GM10248 (cell line): ENCODE data around the gene CYTH3.

Experiments
- CTCF ChIA-PET: fragments of 300-600 bp; sonication (Branson Sonifier 250); formaldehyde crosslinking; extraction: SDS; loops from one replicate; lab custom pipeline; 2021; ENCODE audit warnings: antibody characterized with exemption; lab: Yijun Ruan, JAX
- POLR2A ChIA-PET: fragments of 350-650 bp; sonication (Branson Sonifier 250); formaldehyde crosslinking; extraction: SDS; loops from one replicate; lab custom pipeline; 2020; ENCODE audit warnings: antibody characterized with exemption; lab: Yijun Ruan, JAX
- DNase-seq: peaks from one replicate; pipeline ENCODE4 v3.0.0; 2012; ENCODE audit errors: extremely low spot score
- TF ChIP-seq, protein P1 (sequence below): IDR thresholded peaks from 2 replicates; pipeline ENCODE4 v1.5.1; 2012; ENCODE audit warnings: mild to moderate bottlenecking, low read depth; ENCODE audit errors: extremely low read depth, missing control alignments, control extremely low read depth

CYTH3 gene

DNA sequence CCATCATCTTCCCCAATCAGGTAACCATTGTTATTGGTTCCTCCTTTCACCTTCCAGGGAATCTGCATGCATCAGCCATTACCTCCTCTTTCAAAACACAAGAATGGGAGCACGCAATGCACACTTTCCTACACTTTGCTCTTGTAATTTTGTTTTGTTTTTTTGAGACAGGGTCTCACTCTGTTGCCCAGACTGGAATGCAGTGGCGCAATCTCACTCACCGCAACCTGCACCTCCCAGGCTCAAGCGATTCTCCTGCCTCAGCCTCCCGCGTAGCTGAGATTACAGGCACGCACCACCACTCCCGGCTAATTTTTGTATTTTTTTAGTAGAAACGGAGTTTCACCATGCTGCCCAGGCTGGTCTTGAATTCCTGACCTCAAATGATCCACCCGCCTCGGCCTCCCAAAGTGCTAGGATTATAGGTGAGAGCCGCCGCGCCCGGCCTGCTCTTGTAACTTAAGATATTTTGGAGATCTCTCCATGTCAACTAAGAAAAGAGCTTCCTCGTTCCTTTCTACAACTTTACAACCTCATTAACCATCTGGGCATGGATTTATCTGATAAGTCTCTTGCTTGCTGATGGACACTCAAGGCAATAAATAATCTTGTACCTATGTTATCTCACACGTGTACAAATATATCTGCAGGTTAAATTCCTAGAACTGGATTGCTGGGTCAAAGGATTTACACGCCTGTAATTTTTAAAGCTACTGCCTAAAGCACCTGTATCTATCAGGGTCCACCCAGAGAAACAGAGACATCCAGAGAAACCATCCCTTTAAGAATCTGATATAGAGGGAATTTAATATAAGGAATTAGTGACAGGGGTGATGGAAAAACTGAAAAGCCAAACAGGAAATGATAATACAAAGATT lies 4.2 kb downstream of the CYTH3 start:
- CTCF ChIA-PET, result interaction anchor here (1.2 to 4.3 kb wide), 2 partner anchors 10 to 56 kb away, joined by 3 to 28 read pairs; no protein-coding TSS in a partner anchor
- no peak for DNase-seq
- POLR2A ChIA-PET, result no interaction called here
- TF ChIP-seq, protein P1, sequence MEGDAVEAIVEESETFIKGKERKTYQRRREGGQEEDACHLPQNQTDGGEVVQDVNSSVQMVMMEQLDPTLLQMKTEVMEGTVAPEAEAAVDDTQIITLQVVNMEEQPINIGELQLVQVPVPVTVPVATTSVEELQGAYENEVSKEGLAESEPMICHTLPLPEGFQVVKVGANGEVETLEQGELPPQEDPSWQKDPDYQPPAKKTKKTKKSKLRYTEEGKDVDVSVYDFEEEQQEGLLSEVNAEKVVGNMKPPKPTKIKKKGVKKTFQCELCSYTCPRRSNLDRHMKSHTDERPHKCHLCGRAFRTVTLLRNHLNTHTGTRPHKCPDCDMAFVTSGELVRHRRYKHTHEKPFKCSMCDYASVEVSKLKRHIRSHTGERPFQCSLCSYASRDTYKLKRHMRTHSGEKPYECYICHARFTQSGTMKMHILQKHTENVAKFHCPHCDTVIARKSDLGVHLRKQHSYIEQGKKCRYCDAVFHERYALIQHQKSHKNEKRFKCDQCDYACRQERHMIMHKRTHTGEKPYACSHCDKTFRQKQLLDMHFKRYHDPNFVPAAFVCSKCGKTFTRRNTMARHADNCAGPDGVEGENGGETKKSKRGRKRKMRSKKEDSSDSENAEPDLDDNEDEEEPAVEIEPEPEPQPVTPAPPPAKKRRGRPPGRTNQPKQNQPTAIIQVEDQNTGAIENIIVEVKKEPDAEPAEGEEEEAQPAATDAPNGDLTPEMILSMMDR, result no peak

DNA sequence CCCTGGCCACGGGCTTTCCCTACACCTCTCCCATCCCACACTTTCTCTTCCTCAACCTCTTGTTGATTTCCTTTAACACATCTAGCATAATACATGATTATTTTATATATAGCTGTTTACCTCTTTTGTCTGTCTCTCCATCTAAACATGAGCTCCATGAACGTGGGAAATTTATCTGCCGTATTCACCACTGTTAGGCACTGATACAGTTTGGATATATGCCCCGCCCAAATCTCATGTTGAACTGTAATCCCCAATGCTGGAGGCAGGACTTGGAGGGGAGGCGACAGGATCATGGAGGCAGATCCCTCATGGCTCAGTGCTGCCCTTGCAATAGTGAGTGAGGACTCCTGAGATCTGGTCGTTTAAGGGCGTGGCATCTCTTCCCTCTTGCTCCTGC lies 5.7 kb downstream of the CYTH3 start:
- POLR2A ChIA-PET, result no interaction called here
- CTCF ChIA-PET, result interaction anchor here (1.1 to 1.4 kb wide), 4 partner anchors 9 to 57 kb away, joined by 3 to 4 read pairs (median 3); no protein-coding TSS in a partner anchor
- DNase-seq, result no peak
- TF ChIP-seq, protein P1, result no peak

DNA sequence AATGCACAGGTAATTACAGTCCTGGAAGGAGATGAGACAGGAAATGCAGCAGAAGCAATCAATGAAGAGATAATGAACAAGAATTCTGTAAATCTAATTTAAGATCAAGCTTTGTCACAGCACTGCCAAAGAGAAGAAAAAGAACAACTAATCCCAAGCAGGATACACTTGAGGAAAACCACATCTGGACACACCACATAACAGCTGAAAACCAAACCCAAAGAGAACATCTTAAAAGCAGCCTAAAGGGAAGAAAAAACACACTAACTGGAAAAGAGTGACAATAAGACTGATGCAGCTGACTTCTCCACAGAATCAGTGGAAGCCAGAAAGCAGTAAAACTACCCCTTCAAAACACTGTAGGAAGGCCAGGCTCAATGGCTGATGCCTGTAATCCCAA lies 10.2 kb downstream of the CYTH3 start:
- TF ChIP-seq, protein P1, result no peak
- DNase-seq, result no peak
- CTCF ChIA-PET, result interaction anchor here (0.7 to 1.8 kb wide), 4 partner anchors 8 to 62 kb away, joined by 3 to 15 read pairs (median 4); no protein-coding TSS in a partner anchor
- POLR2A ChIA-PET, result interaction anchor here (0.5 kb wide), 1 partner anchor 65 kb away, joined by 7 read pairs; no protein-coding TSS in a partner anchor

DNA sequence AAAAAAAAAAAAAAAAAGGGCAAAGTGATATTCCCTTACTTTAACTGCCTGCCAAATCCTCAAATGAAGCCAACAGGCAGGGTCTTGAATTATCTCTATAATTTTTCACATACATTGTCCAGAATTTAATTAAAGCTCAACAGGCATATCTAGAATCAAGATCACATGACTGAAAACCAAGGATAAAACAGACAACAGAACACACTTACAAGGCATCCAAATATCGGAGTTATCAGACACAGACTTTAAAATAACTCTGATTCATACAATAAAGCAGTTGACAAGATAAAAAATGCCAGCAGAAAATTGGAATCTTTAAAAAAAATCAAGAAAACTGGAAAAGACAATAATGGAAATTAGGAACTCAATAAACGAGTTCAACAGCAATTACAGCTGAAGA lies 10.7 kb downstream of the CYTH3 start:
- POLR2A ChIA-PET, result interaction anchor here (0.5 kb wide), 1 partner anchor 66 kb away, joined by 7 read pairs; no protein-coding TSS in a partner anchor
- TF ChIP-seq, protein P1, result no peak

DNA sequence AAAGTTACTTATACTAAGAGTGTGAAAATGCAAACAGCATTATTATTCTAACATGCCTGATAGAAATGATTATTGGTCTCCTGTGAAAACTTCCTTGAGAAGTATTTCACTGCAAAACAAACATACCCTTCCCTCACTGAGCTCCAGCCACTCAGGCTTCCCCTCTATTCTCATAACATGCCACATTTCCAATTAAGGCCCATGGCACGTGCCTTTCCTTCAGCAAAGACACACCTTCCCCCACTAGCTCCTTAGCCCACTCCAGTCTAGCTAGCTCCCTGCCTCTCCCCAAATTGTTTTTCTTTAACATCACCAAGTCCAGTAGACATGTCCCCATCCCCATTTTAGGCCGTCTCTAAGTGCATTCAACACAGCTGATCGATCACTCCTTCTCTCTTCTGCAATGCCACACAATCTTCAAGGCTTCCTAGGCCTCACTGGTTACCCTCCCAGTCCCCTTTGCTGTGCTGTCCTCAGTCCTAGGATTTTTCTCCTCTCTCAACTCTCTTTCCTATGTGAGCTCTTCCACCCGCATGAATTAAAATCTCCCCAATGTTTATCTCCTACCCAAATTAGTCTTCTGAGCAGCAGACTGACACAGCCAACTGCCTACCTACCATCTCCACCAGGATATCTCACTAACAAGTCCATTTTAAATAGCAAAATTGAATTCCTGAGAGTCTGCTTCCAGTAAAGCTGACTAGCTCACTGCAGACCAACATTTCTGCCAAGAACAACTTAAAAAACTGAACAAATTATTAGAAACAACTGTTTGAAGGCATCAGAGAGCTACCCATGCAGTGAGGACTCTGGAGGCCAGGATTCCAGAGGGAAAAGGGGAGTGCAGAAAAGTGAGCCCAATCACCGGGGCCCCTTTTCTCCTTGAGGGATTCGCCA lies 11.9 kb downstream of the CYTH3 start:
- no peak for DNase-seq
- TF ChIP-seq, protein P1, result no peak
- ChIA-PET POLR2A (no interaction called here), CTCF (interaction anchor here (0.7 to 4.8 kb wide), 8 partner anchors 9 to 404 kb away, joined by 3 to 28 read pairs (median 3); no protein-coding TSS in a partner anchor)

More for the DNA sequence above, 10.7 kb downstream of the CYTH3 start:
- CTCF ChIA-PET, result interaction anchor here (0.8 to 1.6 kb wide), 3 partner anchors 9 to 184 kb away, joined by 3 to 15 read pairs (median 4); no protein-coding TSS in a partner anchor
- no peak for DNase-seq
